Activated T-helper 17 cell treated with anti-CD3 and anti-CD28 coated beads, Interleukin-2, amount 50 U/mL, for 72 hours (primary cell): Measurements from ENCODE around the gene SORCS2. TPM values are rescaled to one million over a fixed set of nuclear protein-coding genes. Genes with fewer than 3 reads are reported as not detected.

Source experiments
- ATAC-seq: fragments of 150-1000 bp; cut with Tn5 transposase; replicated peaks from 2 replicates; pipeline ENCODE4 v1.10.0; 2021; ENCODE audit warnings: mild to moderate bottlenecking, moderate library complexity
- H3K27ac Mint-ChIP-seq: one replicate; pipeline ENCODE4 v1.8.0; 2022; ENCODE audit warnings: mixed read lengths
- H3K27me3 Mint-ChIP-seq: one replicate; pipeline ENCODE4 v1.8.0; 2022; ENCODE audit warnings: mixed read lengths
- H3K36me3 Mint-ChIP-seq: one replicate; pipeline ENCODE4 v1.8.0; 2022; ENCODE audit warnings: low read depth, mild to moderate bottlenecking, mixed read lengths
- H3K4me1 Mint-ChIP-seq: one replicate; pipeline ENCODE4 v1.8.0; 2022; ENCODE audit warnings: mixed read lengths
- H3K4me3 Mint-ChIP-seq: one replicate; pipeline ENCODE4 v1.8.0; 2022; ENCODE audit warnings: mild to moderate bottlenecking, mixed read lengths
- H3K9me3 Mint-ChIP-seq: one replicate; pipeline ENCODE4 v1.8.0; 2022; ENCODE audit warnings: mixed read lengths
- total RNA-seq, 2 donors: library from RNA; stranded (reverse); gene quantifications; one replicate each; pipeline ENCODE4 v1.2.3, GENCODE V29; 2022

The SORCS2 gene
- total RNA-seq, 2 donors from 2014 or later: 0.04 to 0.26 TPM

- no peaks in the 10 kb centered on the region for H3K4me1 Mint-ChIP-seq
- no peak overlapping the region for H3K4me3 Mint-ChIP-seq
- peaks cover 9% of the 10 kb centered on the region for H3K27me3 Mint-ChIP-seq
- H3K27ac Mint-ChIP-seq: no peak overlapping the region
- no peaks in the 10 kb centered on the region for H3K9me3 Mint-ChIP-seq
- no peak for ATAC-seq
- H3K36me3 Mint-ChIP-seq: no peaks in the 10 kb centered on the region
These were observed 116.8 kb downstream of the SORCS2 start for GRCh38 chr4:7309181-7309580.

GRCh38 chr4:7309636-7310390, 117.5 kb downstream of the SORCS2 start:
- no peak overlapping the region for H3K27ac Mint-ChIP-seq
- H3K27me3 Mint-ChIP-seq: peaks cover 9% of the 10 kb centered on the region
- H3K36me3 Mint-ChIP-seq: no peaks in the 10 kb centered on the region
- no peak overlapping the region for H3K4me3 Mint-ChIP-seq
- H3K4me1 Mint-ChIP-seq: no peaks in the 10 kb centered on the region
- H3K9me3 Mint-ChIP-seq: no peaks in the 10 kb centered on the region
- ATAC-seq: no peak

- Mint-ChIP-seq H3K36me3 (no peaks in the 10 kb centered on the region), H3K4me3 (no peak overlapping the region), H3K27ac (no peak overlapping the region), H3K27me3 (peaks cover 9% of the 10 kb centered on the region), H3K4me1 (no peaks in the 10 kb centered on the region), H3K9me3 (no peaks in the 10 kb centered on the region)
- no peak for ATAC-seq
These were observed 118.1 kb downstream of the SORCS2 start for GRCh38 chr4:7310451-7310850.

- no peak overlapping the region for H3K27ac Mint-ChIP-seq
- H3K9me3 Mint-ChIP-seq: no peaks in the 10 kb centered on the region
- ATAC-seq: no peak
- no peaks in the 10 kb centered on the region for H3K36me3 Mint-ChIP-seq
- no peak overlapping the region for H3K4me3 Mint-ChIP-seq
- H3K27me3 Mint-ChIP-seq: peaks cover 16% of the 10 kb centered on the region
- no peaks in the 10 kb centered on the region for H3K4me1 Mint-ChIP-seq
These were observed 118.9 kb downstream of the SORCS2 start for GRCh38 chr4:7311205-7311604.

- no peak overlapping the region for H3K27ac Mint-ChIP-seq
- no peaks in the 10 kb centered on the region for H3K36me3 Mint-ChIP-seq
- H3K27me3 Mint-ChIP-seq: peaks cover 13% of the 10 kb centered on the region
- H3K4me3 Mint-ChIP-seq: no peak overlapping the region
- no peak for ATAC-seq
- H3K4me1 Mint-ChIP-seq: no peaks in the 10 kb centered on the region
- no peaks in the 10 kb centered on the region for H3K9me3 Mint-ChIP-seq
These were observed 120.4 kb downstream of the SORCS2 start for GRCh38 chr4:7312691-7313090.

- Mint-ChIP-seq H3K36me3 (no peaks in the 10 kb centered on the region), H3K27me3 (peaks cover 11% of the 10 kb centered on the region), H3K9me3 (no peaks in the 10 kb centered on the region), H3K4me1 (no peaks in the 10 kb centered on the region), H3K27ac (no peak overlapping the region), H3K4me3 (no peak overlapping the region)
- ATAC-seq: no peak
These were observed 121.0 kb downstream of the SORCS2 start for GRCh38 chr4:7313347-7313811.

GRCh38 chr4:7313991-7314390, 121.7 kb downstream of the SORCS2 start:
- no peaks in the 10 kb centered on the region for H3K9me3 Mint-ChIP-seq
- no peak overlapping the region for H3K4me3 Mint-ChIP-seq
- H3K27ac Mint-ChIP-seq: no peak overlapping the region
- H3K4me1 Mint-ChIP-seq: no peaks in the 10 kb centered on the region
- ATAC-seq: no peak
- H3K27me3 Mint-ChIP-seq: peaks cover 6% of the 10 kb centered on the region
- no peaks in the 10 kb centered on the region for H3K36me3 Mint-ChIP-seq

- Mint-ChIP-seq H3K27me3 (peaks cover 6% of the 10 kb centered on the region), H3K27ac (no peak overlapping the region), H3K9me3 (no peaks in the 10 kb centered on the region), H3K4me1 (no peaks in the 10 kb centered on the region), H3K4me3 (no peak overlapping the region), H3K36me3 (no peaks in the 10 kb centered on the region)
- ATAC-seq: no peak
These were observed 122.9 kb downstream of the SORCS2 start for GRCh38 chr4:7315286-7315685.

- H3K27ac Mint-ChIP-seq: no peak overlapping the region
- H3K4me3 Mint-ChIP-seq: no peak overlapping the region
These were observed 123.6 kb downstream of the SORCS2 start for GRCh38 chr4:7315935-7316334.

GRCh38 chr4:7319024-7319423, 126.7 kb downstream of the SORCS2 start:
- Mint-ChIP-seq H3K4me1 (no peaks in the 10 kb centered on the region), H3K27me3 (peaks cover 6% of the 10 kb centered on the region), H3K36me3 (no peaks in the 10 kb centered on the region), H3K9me3 (no peaks in the 10 kb centered on the region), H3K27ac (no peak overlapping the region), H3K4me3 (no peak overlapping the region)
- no peak for ATAC-seq

More at GRCh38 chr4:7315935-7316334, 123.6 kb downstream of the SORCS2 start:
- Mint-ChIP-seq H3K36me3 (no peaks in the 10 kb centered on the region), H3K4me1 (no peaks in the 10 kb centered on the region), H3K27me3 (peaks cover 6% of the 10 kb centered on the region), H3K9me3 (no peaks in the 10 kb centered on the region)
- ATAC-seq: no peak

GRCh38 chr4:7320206-7320797, 128.0 kb downstream of the SORCS2 start:
- Mint-ChIP-seq H3K9me3 (no peaks in the 10 kb centered on the region), H3K27ac (no peak overlapping the region), H3K4me3 (no peak overlapping the region), H3K4me1 (no peaks in the 10 kb centered on the region), H3K36me3 (no peaks in the 10 kb centered on the region), H3K27me3 (peaks cover 6% of the 10 kb centered on the region)
- no peak for ATAC-seq

- ATAC-seq: no peak
- no peak overlapping the region for H3K27ac Mint-ChIP-seq
- H3K9me3 Mint-ChIP-seq: no peaks in the 10 kb centered on the region
- no peaks in the 10 kb centered on the region for H3K27me3 Mint-ChIP-seq
- H3K4me3 Mint-ChIP-seq: no peak overlapping the region
- H3K36me3 Mint-ChIP-seq: no peaks in the 10 kb centered on the region
- H3K4me1 Mint-ChIP-seq: no peaks in the 10 kb centered on the region
These were observed 130.0 kb downstream of the SORCS2 start for GRCh38 chr4:7322166-7322991.

GRCh38 chr4:7323461-7323871, 131.1 kb downstream of the SORCS2 start:
- ATAC-seq: no peak
- H3K27me3 Mint-ChIP-seq: no peaks in the 10 kb centered on the region
- no peaks in the 10 kb centered on the region for H3K36me3 Mint-ChIP-seq
- no peaks in the 10 kb centered on the region for H3K4me1 Mint-ChIP-seq
- H3K4me3 Mint-ChIP-seq: no peak overlapping the region
- no peak overlapping the region for H3K27ac Mint-ChIP-seq
- no peaks in the 10 kb centered on the region for H3K9me3 Mint-ChIP-seq

- H3K36me3 Mint-ChIP-seq: no peaks in the 10 kb centered on the region
- no peak overlapping the region for H3K4me3 Mint-ChIP-seq
- H3K4me1 Mint-ChIP-seq: no peaks in the 10 kb centered on the region
- no peaks in the 10 kb centered on the region for H3K9me3 Mint-ChIP-seq
- no peak for ATAC-seq
- H3K27ac Mint-ChIP-seq: no peak overlapping the region
- H3K27me3 Mint-ChIP-seq: no peaks in the 10 kb centered on the region
These were observed 131.7 kb downstream of the SORCS2 start for GRCh38 chr4:7323872-7324650.
